ENCODE results near the gene VASN. TPM values are rescaled to one million over a fixed set of nuclear protein-coding genes. Genes with fewer than 3 reads are reported as not detected.

Gene VASN
- total RNA-seq, 1 donor, result 0.31 TPM

- no peaks in the 10 kb centered on the region for H3K4me1 ChIP-seq (ENCODE audit: insufficient read depth, low read length)
- H3K27me3 ChIP-seq (ENCODE audit: insufficient read depth, low read length), result no peaks in the 10 kb centered on the region
- H3K4me3 ChIP-seq (ENCODE audit: low read length), result no peak overlapping the region
- no peaks in the 10 kb centered on the region for H3K9me3 ChIP-seq (ENCODE audit: low read depth, low read length)
Observed at GRCh38 chr16:4358831-4359561, 12.7 kb upstream of the VASN start.

- no peak overlapping the region for H3K4me3 ChIP-seq (ENCODE audit: low read length)
Observed at GRCh38 chr16:4359914-4360313, 11.7 kb upstream of the VASN start.

GRCh38 chr16:4360538-4361021 is 11.1 kb upstream of the VASN start:
- no peaks in the 10 kb centered on the region for H3K27me3 ChIP-seq (ENCODE audit: insufficient read depth, low read length)
- no peak overlapping the region for H3K4me3 ChIP-seq (ENCODE audit: low read length)
- no peaks in the 10 kb centered on the region for H3K9me3 ChIP-seq (ENCODE audit: low read depth, low read length)
- no peaks in the 10 kb centered on the region for H3K4me1 ChIP-seq (ENCODE audit: insufficient read depth, low read length)

More at GRCh38 chr16:4359914-4360313, 11.7 kb upstream of the VASN start:
- H3K27me3 ChIP-seq (ENCODE audit: insufficient read depth, low read length), result no peaks in the 10 kb centered on the region
- H3K4me1 ChIP-seq (ENCODE audit: insufficient read depth, low read length), result no peaks in the 10 kb centered on the region
- H3K9me3 ChIP-seq (ENCODE audit: low read depth, low read length), result no peaks in the 10 kb centered on the region

- Histone ChIP-seq H3K27me3 (ENCODE audit: insufficient read depth, low read length) (no peaks in the 10 kb centered on the region), H3K4me1 (ENCODE audit: insufficient read depth, low read length) (no peaks in the 10 kb centered on the region), H3K9me3 (ENCODE audit: low read depth, low read length) (no peaks in the 10 kb centered on the region), H3K4me3 (ENCODE audit: low read length) (no peak overlapping the region)
Observed at GRCh38 chr16:4361033-4361943, 10.4 kb upstream of the VASN start.

- no peaks in the 10 kb centered on the region for H3K9me3 ChIP-seq (ENCODE audit: low read depth, low read length)
- H3K4me3 ChIP-seq (ENCODE audit: low read length), result no peak overlapping the region
- H3K4me1 ChIP-seq (ENCODE audit: insufficient read depth, low read length), result no peaks in the 10 kb centered on the region
- H3K27me3 ChIP-seq (ENCODE audit: insufficient read depth, low read length), result no peaks in the 10 kb centered on the region
Observed at GRCh38 chr16:4361944-4362311, 9.7 kb upstream of the VASN start.

GRCh38 chr16:4362476-4363135 is 9.0 kb upstream of the VASN start:
- H3K4me3 ChIP-seq (ENCODE audit: low read length), result no peak overlapping the region
- H3K27me3 ChIP-seq (ENCODE audit: insufficient read depth, low read length), result no peaks in the 10 kb centered on the region
- H3K4me1 ChIP-seq (ENCODE audit: insufficient read depth, low read length), result no peaks in the 10 kb centered on the region
- no peaks in the 10 kb centered on the region for H3K9me3 ChIP-seq (ENCODE audit: low read depth, low read length)

- no peaks in the 10 kb centered on the region for H3K4me1 ChIP-seq (ENCODE audit: insufficient read depth, low read length)
- H3K9me3 ChIP-seq (ENCODE audit: low read depth, low read length), result no peaks in the 10 kb centered on the region
- H3K27me3 ChIP-seq (ENCODE audit: insufficient read depth, low read length), result no peaks in the 10 kb centered on the region
- H3K4me3 ChIP-seq (ENCODE audit: low read length), result no peak overlapping the region
Observed at GRCh38 chr16:4364196-4365013, 7.2 kb upstream of the VASN start.

GRCh38 chr16:4365014-4365406 is 6.6 kb upstream of the VASN start:
- no peaks in the 10 kb centered on the region for H3K9me3 ChIP-seq (ENCODE audit: low read depth, low read length)

GRCh38 chr16:4365615-4366014 is 6.0 kb upstream of the VASN start:
- Histone ChIP-seq H3K27me3 (ENCODE audit: insufficient read depth, low read length) (no peaks in the 10 kb centered on the region), H3K4me1 (ENCODE audit: insufficient read depth, low read length) (no peaks in the 10 kb centered on the region), H3K4me3 (ENCODE audit: low read length) (no peak overlapping the region), H3K9me3 (ENCODE audit: low read depth, low read length) (no peaks in the 10 kb centered on the region)

More at GRCh38 chr16:4365014-4365406, 6.6 kb upstream of the VASN start:
- Histone ChIP-seq H3K4me1 (ENCODE audit: insufficient read depth, low read length) (no peaks in the 10 kb centered on the region), H3K27me3 (ENCODE audit: insufficient read depth, low read length) (no peaks in the 10 kb centered on the region), H3K4me3 (ENCODE audit: low read length) (no peak overlapping the region)

- Histone ChIP-seq H3K4me3 (ENCODE audit: low read length) (no peak overlapping the region), H3K27me3 (ENCODE audit: insufficient read depth, low read length) (no peaks in the 10 kb centered on the region), H3K9me3 (ENCODE audit: low read depth, low read length) (no peaks in the 10 kb centered on the region), H3K4me1 (ENCODE audit: insufficient read depth, low read length) (no peaks in the 10 kb centered on the region)
Observed at GRCh38 chr16:4366016-4366415, 5.6 kb upstream of the VASN start.

- Histone ChIP-seq H3K4me1 (ENCODE audit: insufficient read depth, low read length) (peaks cover 11% of the 10 kb centered on the region), H3K27me3 (ENCODE audit: insufficient read depth, low read length) (no peaks in the 10 kb centered on the region), H3K9me3 (ENCODE audit: low read depth, low read length) (no peaks in the 10 kb centered on the region), H3K4me3 (ENCODE audit: low read length) (no peak overlapping the region)
Observed at GRCh38 chr16:4367393-4367856, 4.2 kb upstream of the VASN start.

GRCh38 chr16:4369007-4369733 is 2.5 kb upstream of the VASN start:
- Histone ChIP-seq H3K4me1 (ENCODE audit: insufficient read depth, low read length) (peaks cover 25% of the 10 kb centered on the region), H3K9me3 (ENCODE audit: low read depth, low read length) (no peaks in the 10 kb centered on the region), H3K4me3 (ENCODE audit: low read length) (no peak overlapping the region), H3K27me3 (ENCODE audit: insufficient read depth, low read length) (no peaks in the 10 kb centered on the region)

GRCh38 chr16:4370151-4370550 is 1.5 kb upstream of the VASN start:
- H3K9me3 ChIP-seq (ENCODE audit: low read depth, low read length), result no peaks in the 10 kb centered on the region
- no peak overlapping the region for H3K4me3 ChIP-seq (ENCODE audit: low read length)
- no peaks in the 10 kb centered on the region for H3K27me3 ChIP-seq (ENCODE audit: insufficient read depth, low read length)
- H3K4me1 ChIP-seq (ENCODE audit: insufficient read depth, low read length), result peaks cover 25% of the 10 kb centered on the region

Measured in mononuclear cell (primary cell).